ENCODE measurements around the gene SNTG2. TPM values are rescaled to one million over a fixed set of nuclear protein-coding genes. Genes with fewer than 3 reads are reported as not detected.

The SNTG2 gene
- total RNA-seq, 1 donor from 2014 or later = 1.9 TPM

DNA sequence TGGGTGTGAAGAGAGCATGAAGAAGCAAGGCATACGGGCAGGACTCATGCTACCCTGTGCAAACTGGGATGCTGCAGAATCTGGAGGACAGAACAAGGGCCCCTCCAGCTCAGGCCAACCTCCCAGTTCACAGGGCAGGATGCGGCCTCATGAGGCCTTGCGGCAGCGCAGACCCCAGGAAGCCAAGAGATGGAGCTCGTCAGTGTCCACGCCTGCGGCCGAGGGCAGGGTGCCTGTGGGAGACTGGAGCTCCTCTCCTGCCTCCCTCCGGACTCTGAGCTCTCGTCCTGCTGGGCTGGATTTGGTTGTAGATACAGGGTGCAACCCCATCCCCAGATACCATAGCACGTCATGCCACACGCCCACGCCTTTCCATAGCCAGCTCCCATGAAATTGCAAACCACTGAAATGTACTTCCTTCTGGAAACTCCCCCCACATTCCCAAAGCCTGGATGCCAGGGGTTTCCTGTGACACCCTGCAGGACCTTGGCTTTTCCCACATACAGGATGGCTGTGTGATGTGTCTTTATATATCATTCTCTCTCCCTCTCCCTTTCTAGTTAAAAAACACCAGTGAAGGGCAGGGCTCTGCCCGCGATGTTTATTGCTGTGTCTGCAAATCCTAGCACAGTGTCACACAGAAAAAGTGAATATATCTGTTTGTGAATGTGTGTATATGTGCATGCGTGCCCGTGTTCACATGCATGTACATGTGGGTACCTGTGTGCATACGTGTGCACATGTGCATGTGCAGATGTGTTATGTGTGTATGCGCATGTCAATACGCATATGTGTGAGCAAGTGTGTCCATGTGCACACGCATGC is 12.3 kb upstream of the SNTG2 start:
- FAIRE-seq (peak; percentile 13), DNase-seq (ENCODE audit: low read depth) (no peak)
- Mint-ChIP-seq H3K36me3 (ENCODE audit: low read depth, unreplicated experiment) (no peaks in the 10 kb centered on the region), H3K9me3 (ENCODE audit: unreplicated experiment) (peaks cover 2% of the 10 kb centered on the region), H3K4me3 (ENCODE audit: unreplicated experiment) (no peak overlapping the region), H3K4me1 (ENCODE audit: low read depth, unreplicated experiment) (peaks cover 26% of the 10 kb centered on the region), H3K27me3 (ENCODE audit: low read depth, unreplicated experiment) (no peaks in the 10 kb centered on the region), H3K27ac (ENCODE audit: unreplicated experiment) (no peak overlapping the region)
- Histone ChIP-seq H2AFZ (ENCODE audit: low read depth, low read length) (no peak overlapping the region), H3K9me3 (ENCODE audit: insufficient read depth, low read depth, low read length) (peaks cover 3% of the 10 kb centered on the region), H3K9ac (ENCODE audit: low read length) (peak overlapping the region; percentile 60), H3K4me3 (ENCODE audit: insufficient read depth, low read depth, low read length) (no peak overlapping the region), H3K27ac (ENCODE audit: low read depth, low read length) (peak overlapping the region; percentile 61), H4K20me1 (ENCODE audit: insufficient read depth, low read length) (no peaks in the 10 kb centered on the region), H3K36me3 (ENCODE audit: insufficient read depth, low read length) (no peaks in the 10 kb centered on the region), H3K27me3 (ENCODE audit: insufficient read depth, low read length) (no peaks in the 10 kb centered on the region), H3K79me2 (ENCODE audit: insufficient read depth, low read length) (no peaks in the 10 kb centered on the region), H3K4me1 (ENCODE audit: insufficient read depth, low read length) (peaks cover 3% of the 10 kb centered on the region), H3K4me2 (ENCODE audit: low read length) (peak overlapping the region; percentile 25)
- no peak for TF ChIP-seq EZH2 (IDR thresholded peaks at IDR 0.05; ENCODE audit: insufficient read depth, low read length)
- TF ChIP-seq, protein P1, sequence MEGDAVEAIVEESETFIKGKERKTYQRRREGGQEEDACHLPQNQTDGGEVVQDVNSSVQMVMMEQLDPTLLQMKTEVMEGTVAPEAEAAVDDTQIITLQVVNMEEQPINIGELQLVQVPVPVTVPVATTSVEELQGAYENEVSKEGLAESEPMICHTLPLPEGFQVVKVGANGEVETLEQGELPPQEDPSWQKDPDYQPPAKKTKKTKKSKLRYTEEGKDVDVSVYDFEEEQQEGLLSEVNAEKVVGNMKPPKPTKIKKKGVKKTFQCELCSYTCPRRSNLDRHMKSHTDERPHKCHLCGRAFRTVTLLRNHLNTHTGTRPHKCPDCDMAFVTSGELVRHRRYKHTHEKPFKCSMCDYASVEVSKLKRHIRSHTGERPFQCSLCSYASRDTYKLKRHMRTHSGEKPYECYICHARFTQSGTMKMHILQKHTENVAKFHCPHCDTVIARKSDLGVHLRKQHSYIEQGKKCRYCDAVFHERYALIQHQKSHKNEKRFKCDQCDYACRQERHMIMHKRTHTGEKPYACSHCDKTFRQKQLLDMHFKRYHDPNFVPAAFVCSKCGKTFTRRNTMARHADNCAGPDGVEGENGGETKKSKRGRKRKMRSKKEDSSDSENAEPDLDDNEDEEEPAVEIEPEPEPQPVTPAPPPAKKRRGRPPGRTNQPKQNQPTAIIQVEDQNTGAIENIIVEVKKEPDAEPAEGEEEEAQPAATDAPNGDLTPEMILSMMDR (IDR thresholded peaks at IDR 0.05; ENCODE audit: insufficient read depth, low read depth, low read length) = no peak

DNA sequence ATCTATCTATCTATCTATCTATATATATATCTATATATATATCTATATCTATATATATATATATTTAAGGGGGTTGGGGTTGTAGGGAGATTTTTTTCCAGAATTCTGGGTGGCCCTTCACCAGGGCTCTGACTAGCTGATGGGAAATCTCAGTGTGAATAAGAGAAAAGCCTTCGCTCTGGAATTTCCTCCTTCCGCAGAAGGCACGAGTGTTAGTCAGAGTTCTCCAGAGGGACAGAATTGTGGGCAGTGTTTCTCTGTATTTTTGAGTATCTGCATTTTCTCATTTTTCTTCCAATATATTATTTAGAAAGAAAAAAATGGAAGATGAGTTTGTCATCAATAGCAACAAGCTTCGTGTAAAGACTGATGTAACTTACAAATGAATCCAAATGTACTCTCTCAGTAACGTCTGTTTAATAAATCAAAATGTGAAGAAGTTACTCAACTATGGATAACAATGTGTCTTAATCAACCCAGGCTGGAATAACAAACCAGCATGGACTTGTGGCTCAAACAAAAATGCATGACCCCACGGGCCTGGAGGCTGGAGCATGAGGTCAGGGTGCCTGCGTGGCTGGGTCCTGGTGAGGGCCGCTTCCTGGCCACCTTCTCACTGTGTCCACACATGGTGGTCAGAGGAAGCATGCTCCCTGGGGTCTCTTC is 10.6 kb upstream of the SNTG2 start:
- Mint-ChIP-seq H3K4me1 (ENCODE audit: low read depth, unreplicated experiment) (peaks cover 26% of the 10 kb centered on the region), H3K27me3 (ENCODE audit: low read depth, unreplicated experiment) (no peaks in the 10 kb centered on the region), H3K27ac (ENCODE audit: unreplicated experiment) (peak overlapping the region; percentile 59), H3K36me3 (ENCODE audit: low read depth, unreplicated experiment) (no peaks in the 10 kb centered on the region), H3K4me3 (ENCODE audit: unreplicated experiment) (no peak overlapping the region), H3K9me3 (ENCODE audit: unreplicated experiment) (peaks cover 5% of the 10 kb centered on the region)
- Histone ChIP-seq H4K20me1 (ENCODE audit: insufficient read depth, low read length) (no peaks in the 10 kb centered on the region), H3K36me3 (ENCODE audit: insufficient read depth, low read length) (no peaks in the 10 kb centered on the region), H3K9me3 (ENCODE audit: insufficient read depth, low read depth, low read length) (peaks cover 3% of the 10 kb centered on the region), H2AFZ (ENCODE audit: low read depth, low read length) (no peak overlapping the region), H3K4me3 (ENCODE audit: insufficient read depth, low read depth, low read length) (no peak overlapping the region), H3K27me3 (ENCODE audit: insufficient read depth, low read length) (no peaks in the 10 kb centered on the region), H3K4me1 (ENCODE audit: insufficient read depth, low read length) (peaks cover 3% of the 10 kb centered on the region), H3K4me2 (ENCODE audit: low read length) (no peak overlapping the region), H3K79me2 (ENCODE audit: insufficient read depth, low read length) (no peaks in the 10 kb centered on the region), H3K9ac (ENCODE audit: low read length) (peak overlapping the region; percentile 23), H3K27ac (ENCODE audit: low read depth, low read length) (peak overlapping the region; percentile 58)
- FAIRE-seq (no peak), DNase-seq (ENCODE audit: low read depth) (no peak)
- no peak for TF ChIP-seq EZH2 (IDR thresholded peaks at IDR 0.05; ENCODE audit: insufficient read depth, low read length)
- TF ChIP-seq, protein P1 (IDR thresholded peaks at IDR 0.05; ENCODE audit: insufficient read depth, low read depth, low read length) = no peak
